Panc1 (cell line): ENCODE results near the gene SMC3. TPM values are rescaled to one million over a fixed set of nuclear protein-coding genes. Genes with fewer than 3 reads are reported as not detected.

Experiments used
- ATAC-seq: fragments of 200-7000 bp; cut with Tn5 transposase; 2 replicates; pipeline ENCODE4 v1.9.1; 2020; ENCODE audit warnings: mild to moderate bottlenecking, moderate library complexity
- BruUV-seq: library from RNA; stranded (reverse); fragments of 400-500 nt; replicated peaks from 2 replicates; lab custom pipeline; 2021; lab: Mats Ljungman, UMichigan
- CTCF ChIA-PET: fragments of 300-600 bp; sonication (Branson Sonifier 250); formaldehyde crosslinking; loops from one replicate; lab custom pipeline; 2022; ENCODE audit warnings: antibody characterized with exemption; lab: Charles Lee
- POLR2A ChIA-PET: fragments of 300-600 bp; sonication (Branson Sonifier 250); formaldehyde crosslinking; loops from one replicate; lab custom pipeline; 2022; ENCODE audit warnings: antibody characterized with exemption; lab: Charles Lee
- DNase-seq: peaks from one replicate; pipeline ENCODE4 v3.0.0-alpha.2; 2010; ENCODE audit warnings: low read depth, low spot score
- H3K27ac ChIP-seq: 2 replicates; pipeline ENCODE4 v1.5.1; 2011; ENCODE audit warnings: mild to moderate bottlenecking, low read length, inconsistent platforms
- H3K27me3 ChIP-seq: fragments of 200-500 bp; sonication (Bioruptor generic); 2 replicates; pipeline ENCODE4 v1.6.0; 2014; ENCODE audit warnings: low read length, inconsistent platforms; ENCODE audit not compliant: control insufficient read depth, insufficient read depth
- H3K36me3 ChIP-seq: fragments of 200-500 bp; sonication (Bioruptor generic); 2 replicates; pipeline ENCODE4 v1.5.1; 2014; ENCODE audit warnings: inconsistent platforms, mild to moderate bottlenecking, low read length, moderate library complexity; ENCODE audit not compliant: control insufficient read depth, insufficient read depth
- H3K4me1 ChIP-seq: 2 replicates; pipeline ENCODE4 v1.5.1; 2011; ENCODE audit warnings: inconsistent platforms, mild to moderate bottlenecking, low read length, moderate library complexity; ENCODE audit not compliant: control insufficient read depth, insufficient read depth
- H3K4me3 ChIP-seq, 2 experiments: 2 replicates each; pipeline ENCODE4 v1.5.1; 2011 to 2012; ENCODE audit warnings: low read depth in 2 of 2, low read length in 2 of 2, mild to moderate bottlenecking in 2 of 2, inconsistent platforms in 1 of 2, moderate library complexity in 1 of 2
- H3K9me3 ChIP-seq: fragments of 200-500 bp; sonication (Bioruptor generic); 2 replicates; pipeline ENCODE4 v1.5.1; 2014; ENCODE audit warnings: low read depth, mild to moderate bottlenecking, inconsistent platforms, low read length, moderate library complexity; ENCODE audit not compliant: control insufficient read depth, insufficient read depth
- CTCF ChIP-seq: fragments of 450-650 bp; IDR thresholded peaks from 2 replicates; pipeline ENCODE4 v1.5.1; 2017; ENCODE audit warnings: mild to moderate bottlenecking
- POLR2AphosphoS5 ChIP-seq: IDR thresholded peaks from 2 replicates; pipeline ENCODE4 v1.6.1; 2012; ENCODE audit warnings: mild to moderate bottlenecking, low read depth, low read length, moderate library complexity
- REST ChIP-seq, 2 experiments: IDR thresholded peaks; 2 replicates each; pipeline ENCODE4 v1.6.1; 2011 to 2012; ENCODE audit warnings: low read depth in 2 of 2, control low read depth in 1 of 2, low read length in 1 of 2, mild to moderate bottlenecking in 1 of 2, moderate library complexity in 1 of 2; ENCODE audit not compliant: insufficient read depth in 1 of 2
- SIN3A ChIP-seq: IDR thresholded peaks from 2 replicates; pipeline ENCODE4 v1.6.1; 2012; ENCODE audit warnings: low read depth, mild to moderate bottlenecking, low read length, moderate library complexity, borderline replicate concordance; ENCODE audit not compliant: insufficient read depth
- TCF7L2 ChIP-seq: IDR thresholded peaks from 2 replicates; pipeline ENCODE4 v1.6.1; 2011; ENCODE audit warnings: mild to moderate bottlenecking, low read depth, low read length, inconsistent platforms
- in situ Hi-C: cut with HindIII; loops from 2 replicates; pipeline ENCODE4 v1.10.0; 2016; ENCODE audit warnings: low sequenced_read_pairs, low pct_unique_long_range_greater_than_20kb
- intact Hi-C: fragments of 100-400 bp; cut with micrococcal nuclease; formaldehyde crosslinking; loops from one replicate; pipeline ENCODE4 v1.10.0; 2022; ENCODE audit not compliant: unreplicated experiment
- total RNA-seq: library from RNA; stranded (reverse); gene quantifications from one replicate; pipeline ENCODE4 v1.2.1, GENCODE V29; 2021; ENCODE audit not compliant: unreplicated experiment

SMC3 gene
- total RNA-seq, 1 experiment from 2014 or later, result 71.2 TPM

DNA sequence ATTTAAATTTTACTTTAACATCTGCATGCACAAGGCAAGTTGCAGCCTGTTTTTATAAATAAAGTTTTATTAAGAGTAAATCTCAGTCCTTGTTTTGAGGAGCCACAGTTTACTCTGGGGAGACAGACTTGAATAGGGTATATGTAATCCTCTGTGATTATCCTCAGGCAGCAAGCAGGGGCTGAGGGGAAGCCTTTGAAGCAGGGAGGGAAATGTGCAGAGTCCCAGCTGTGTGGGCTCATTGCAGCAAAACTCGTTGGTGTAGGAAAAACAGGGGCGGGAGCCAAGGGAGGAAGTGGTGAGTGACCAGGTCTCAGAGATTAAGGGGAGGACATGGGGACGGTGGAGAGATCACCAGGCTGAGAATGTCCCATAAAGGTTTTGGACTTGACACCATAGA, 34.3 kb upstream of the SMC3 start:
- ChIA-PET CTCF (no interaction called here), POLR2A (no interaction called here)
- Histone ChIP-seq H3K4me3 (no peak overlapping the region), H3K36me3 (no peaks in the 10 kb centered on the region), H3K27ac (no peak overlapping the region), H3K27me3 (no peaks in the 10 kb centered on the region), H3K4me1 (peaks cover 4% of the 10 kb centered on the region; the same call in 1 of the 2 replicates), H3K9me3 (no peaks in the 10 kb centered on the region)
- no TSS peak for BruUV-seq
- TF ChIP-seq POLR2AphosphoS5 (no peak), CTCF (no peak), REST (IDR thresholded peaks at IDR 0.05; ENCODE audit: insufficient read depth in 1 of 2, low read depth in 2 of 2, low read length in 1 of 2) (no peak), TCF7L2 (no peak), SIN3A (no peak)
- ATAC-seq (no peak), DNase-seq (no peak)
- in situ Hi-C loops, result no loop called here
- intact Hi-C loops, result no loop called here

GRCh38 chr10:110534571-110534970, 32.9 kb upstream of the SMC3 start:
- CTCF ChIA-PET, result no interaction called here

More at GRCh38 chr10:110534571-110534970, 32.9 kb upstream of the SMC3 start:
- no peak overlapping the region for H3K27ac ChIP-seq
- intact Hi-C loops (no loop called here), in situ Hi-C loops (no loop called here)
- no peak overlapping the region for H3K4me3 ChIP-seq
- no peaks in the 10 kb centered on the region for H3K36me3 ChIP-seq
- no TSS peak for BruUV-seq
- peaks cover 4% of the 10 kb centered on the region; the same call in 1 of the 2 replicates for H3K4me1 ChIP-seq
- TF ChIP-seq SIN3A (no peak), REST (IDR thresholded peaks at IDR 0.05; ENCODE audit: insufficient read depth in 1 of 2, low read depth in 2 of 2, low read length in 1 of 2) (no peak), POLR2AphosphoS5 (no peak), CTCF (no peak), TCF7L2 (no peak)
- ATAC-seq (no peak), DNase-seq (no peak)
- H3K9me3 ChIP-seq, result no peaks in the 10 kb centered on the region
- POLR2A ChIA-PET, result no interaction called here
- H3K27me3 ChIP-seq, result no peaks in the 10 kb centered on the region
